ENCODE results near the gene NFIX.
"Not testable (repeated sequence)": the region's sequence is repeated elsewhere in the genome, so short reads cannot be mapped to it uniquely, and the experiment has no call there.

The NFIX gene

DNA sequence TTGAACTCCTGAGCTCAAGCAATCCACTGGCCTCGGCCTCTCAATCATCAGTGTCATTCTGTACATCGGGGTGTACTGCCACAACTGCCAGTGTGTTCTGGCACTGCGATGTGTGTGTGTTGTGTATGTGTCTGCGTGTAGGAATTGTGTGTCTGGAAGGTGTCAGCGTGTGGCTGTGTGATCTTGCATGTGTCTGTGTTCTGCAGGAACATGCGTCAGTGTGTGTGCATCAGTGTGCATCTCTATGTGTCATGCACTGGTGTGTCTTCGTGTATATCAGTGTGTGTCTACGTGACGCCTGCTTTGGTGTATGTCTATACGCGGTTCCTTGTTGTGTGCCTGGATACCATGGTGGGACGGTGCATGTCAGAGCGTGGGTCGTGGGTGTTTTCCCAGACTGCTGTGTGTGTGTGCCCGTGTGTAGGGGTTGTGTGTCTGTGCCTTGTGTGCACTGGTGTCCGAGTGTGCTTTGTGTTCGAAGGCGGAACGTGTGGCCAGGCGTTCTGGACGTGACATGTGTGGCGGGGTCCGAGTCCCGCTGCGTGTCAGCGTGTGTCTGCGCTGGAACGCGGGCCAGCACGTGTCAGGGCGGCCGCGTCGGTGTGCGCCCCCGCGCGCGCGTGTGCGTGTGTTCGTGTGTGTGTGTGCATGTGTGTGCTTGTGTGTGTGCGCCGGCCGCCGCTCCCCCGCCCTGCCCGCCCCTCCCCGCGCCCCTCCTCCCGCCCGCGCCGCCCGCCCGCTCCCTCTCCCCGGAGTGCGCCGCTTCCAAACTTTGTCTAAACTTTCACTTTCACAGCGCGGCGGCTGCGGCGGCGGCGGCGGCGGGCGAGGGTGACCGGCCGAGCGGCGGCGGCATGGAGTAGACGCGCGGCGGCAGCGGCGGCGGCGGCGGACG, at the start of gene NFIX:
Gene NFIX (plus strand): TSS at position 775 of the 895 bp plus-strand sequence. CDS start 363 bp downstream, outside the sequence.
- DNase-seq (ENCODE audit: low spot score), result peak; percentile 54

DNA sequence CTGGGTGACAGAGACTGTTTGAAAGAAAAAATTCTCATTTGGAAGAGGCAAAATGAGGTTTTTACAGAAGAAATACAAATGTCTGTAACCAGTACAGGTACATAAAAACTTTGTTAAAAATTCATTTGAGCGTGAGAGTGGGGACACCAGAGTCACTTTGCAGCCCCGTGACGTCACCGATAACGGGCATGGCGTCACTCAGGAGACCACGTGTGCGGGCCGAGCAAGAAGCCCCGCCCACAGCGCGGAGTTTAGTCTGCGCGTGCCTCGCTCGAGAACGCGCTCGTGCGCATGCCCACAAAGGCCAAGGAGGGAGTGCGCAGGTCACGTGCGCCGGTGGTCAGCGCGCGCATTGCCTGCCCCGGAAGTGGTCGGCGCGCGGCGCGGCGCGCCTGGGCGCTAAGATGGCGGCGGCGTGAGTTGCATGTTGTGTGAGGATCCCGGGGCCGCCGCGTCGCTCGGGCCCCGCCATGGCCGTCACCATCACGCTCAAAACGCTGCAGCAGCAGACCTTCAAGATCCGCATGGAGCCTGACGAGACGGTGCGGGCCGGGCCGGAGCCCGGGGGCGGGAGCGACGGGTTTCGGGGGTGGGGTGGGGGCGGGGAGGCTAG, 49.7 kb upstream of the NFIX start, which contains the start of gene RAD23A:
Gene RAD23A (plus strand): TSS at position 384 of the 613 bp plus-strand sequence. CDS start 87 bp downstream, at position 471.
- peak; percentile 91 for DNase-seq (ENCODE audit: low spot score)

DNA sequence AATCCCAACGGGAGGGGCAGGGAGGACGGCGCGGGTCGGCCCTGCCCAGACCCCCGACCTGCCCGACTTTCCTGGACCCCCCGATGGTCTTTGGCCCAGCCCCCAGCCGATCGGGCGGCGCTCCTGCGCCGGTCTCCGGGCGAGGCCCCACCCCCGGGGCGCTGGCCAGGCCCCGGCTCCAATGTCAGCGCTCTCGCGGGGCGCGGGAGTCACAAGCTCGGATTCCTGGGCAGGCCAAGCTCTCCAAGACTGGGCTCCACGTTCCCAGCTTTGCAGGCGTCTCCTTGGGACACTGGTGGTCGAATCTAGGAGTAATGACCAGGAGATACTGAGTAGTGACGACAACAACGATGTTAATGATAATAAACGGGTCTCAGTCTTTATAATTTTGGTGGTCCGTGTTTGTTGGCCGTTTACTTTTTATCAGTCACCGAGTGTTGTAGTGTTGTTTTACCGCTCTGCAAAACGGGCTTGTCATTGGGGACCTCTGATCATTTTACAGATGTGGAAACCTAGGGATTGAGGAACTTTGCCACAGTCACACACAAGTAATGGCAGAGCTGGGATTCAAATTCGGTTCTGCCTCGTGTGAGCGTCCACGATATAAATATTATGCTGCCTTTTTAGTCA, 49.1 kb upstream of the NFIX start:
- peak; percentile 63 for DNase-seq (ENCODE audit: low spot score)

DNA sequence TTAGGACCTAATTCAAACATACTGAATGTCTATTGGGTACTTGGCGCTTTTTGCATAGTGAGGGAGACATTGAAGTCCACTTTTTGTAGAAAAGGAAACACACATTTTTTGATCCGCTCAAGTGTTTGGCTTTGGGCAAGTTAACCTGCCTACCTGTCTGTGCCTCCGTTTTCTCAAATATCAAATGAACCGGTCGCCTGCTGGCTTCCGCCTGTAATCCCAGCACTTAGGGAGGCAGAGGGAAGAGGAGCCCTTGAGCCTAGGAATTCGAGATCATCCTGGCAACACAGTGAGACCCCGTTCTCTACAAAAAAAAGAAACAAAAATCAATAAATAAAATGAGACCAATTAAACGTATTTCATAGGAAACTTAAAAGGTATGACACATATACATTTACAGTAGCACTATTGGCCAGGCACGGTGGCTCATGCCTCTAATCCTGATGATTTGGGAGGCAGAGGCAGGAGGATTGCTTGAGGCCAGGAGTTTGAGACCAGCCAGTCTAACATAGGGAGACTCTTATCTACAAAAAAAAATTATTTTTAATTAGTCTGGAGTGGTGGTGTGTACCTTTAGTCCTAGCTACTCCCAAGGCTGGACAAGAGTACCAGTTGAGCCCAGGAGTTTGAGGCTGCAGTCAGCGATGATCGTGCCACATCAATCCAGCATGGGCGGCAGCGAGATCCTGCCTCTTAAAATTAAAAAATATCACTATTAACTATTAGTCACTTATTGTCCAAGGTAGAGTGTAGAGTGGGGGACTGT, 48.4 kb upstream of the NFIX start:
- no peak for DNase-seq (ENCODE audit: low spot score)

DNA sequence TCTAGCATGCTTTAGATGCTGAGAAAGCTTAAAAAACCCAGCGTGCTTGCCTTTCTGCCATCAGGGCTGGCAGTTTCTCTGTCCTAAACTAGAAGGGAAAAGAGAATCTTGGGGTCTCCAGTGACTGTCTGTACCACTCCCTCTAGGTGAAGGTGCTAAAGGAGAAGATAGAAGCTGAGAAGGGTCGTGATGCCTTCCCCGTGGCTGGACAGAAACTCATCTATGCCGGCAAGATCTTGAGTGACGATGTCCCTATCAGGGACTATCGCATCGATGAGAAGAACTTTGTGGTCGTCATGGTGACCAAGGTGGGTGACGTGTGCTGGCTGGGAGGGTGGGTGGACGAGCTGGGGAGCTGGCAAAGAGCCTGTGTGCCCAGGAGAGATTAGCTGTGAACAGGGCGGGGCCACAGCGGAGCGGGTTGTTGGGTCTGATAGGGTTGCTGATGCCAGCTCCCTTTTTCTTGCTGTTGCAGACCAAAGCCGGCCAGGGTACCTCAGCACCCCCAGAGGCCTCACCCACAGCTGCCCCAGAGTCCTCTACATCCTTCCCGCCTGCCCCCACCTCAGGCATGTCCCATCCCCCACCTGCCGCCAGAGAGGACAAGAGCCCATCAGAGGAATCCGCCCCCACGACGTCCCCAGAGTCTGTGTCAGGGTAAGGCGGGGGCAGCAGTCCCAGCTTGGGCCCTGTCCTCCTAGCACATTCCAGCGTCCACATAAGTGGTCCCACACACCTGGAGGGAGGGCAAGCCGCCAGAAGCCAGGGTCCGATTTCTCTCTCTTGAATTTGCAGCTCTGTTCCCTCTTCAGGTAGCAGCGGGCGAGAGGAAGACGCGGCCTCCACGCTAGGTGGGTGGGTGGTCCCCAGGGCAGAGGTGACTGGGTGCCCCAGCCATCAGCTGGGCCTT, 47.3 kb upstream of the NFIX start:
- no peak for DNase-seq (ENCODE audit: low spot score)

DNA sequence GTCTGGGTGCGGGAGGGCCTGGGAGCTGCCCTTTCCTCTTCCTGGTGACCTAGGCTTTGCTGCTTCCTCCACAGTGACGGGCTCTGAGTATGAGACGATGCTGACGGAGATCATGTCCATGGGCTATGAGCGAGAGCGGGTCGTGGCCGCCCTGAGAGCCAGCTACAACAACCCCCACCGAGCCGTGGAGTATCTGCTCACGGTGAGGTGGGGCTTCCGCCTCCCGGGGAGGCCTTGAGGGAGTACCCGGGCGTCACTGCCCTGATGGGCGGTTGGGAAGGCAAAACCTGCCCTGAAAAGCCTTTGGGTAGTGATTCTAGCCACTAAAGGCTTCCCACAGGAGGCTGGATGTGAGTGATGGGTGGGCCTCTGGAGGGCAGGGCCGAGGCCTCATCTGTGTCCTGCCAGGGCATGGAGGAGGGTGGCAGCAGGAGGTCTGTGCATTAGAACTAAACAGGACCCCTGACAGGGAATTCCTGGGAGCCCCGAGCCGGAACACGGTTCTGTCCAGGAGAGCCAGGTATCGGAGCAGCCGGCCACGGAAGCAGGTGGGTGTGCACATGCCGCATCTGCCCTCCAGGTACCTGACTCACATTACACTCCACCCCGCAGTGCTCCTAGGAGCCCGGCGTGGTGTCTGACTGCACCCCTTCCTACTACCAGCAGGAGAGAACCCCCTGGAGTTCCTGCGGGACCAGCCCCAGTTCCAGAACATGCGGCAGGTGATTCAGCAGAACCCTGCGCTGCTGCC, 46.5 kb upstream of the NFIX start:
- no peak for DNase-seq (ENCODE audit: low spot score)

DNA sequence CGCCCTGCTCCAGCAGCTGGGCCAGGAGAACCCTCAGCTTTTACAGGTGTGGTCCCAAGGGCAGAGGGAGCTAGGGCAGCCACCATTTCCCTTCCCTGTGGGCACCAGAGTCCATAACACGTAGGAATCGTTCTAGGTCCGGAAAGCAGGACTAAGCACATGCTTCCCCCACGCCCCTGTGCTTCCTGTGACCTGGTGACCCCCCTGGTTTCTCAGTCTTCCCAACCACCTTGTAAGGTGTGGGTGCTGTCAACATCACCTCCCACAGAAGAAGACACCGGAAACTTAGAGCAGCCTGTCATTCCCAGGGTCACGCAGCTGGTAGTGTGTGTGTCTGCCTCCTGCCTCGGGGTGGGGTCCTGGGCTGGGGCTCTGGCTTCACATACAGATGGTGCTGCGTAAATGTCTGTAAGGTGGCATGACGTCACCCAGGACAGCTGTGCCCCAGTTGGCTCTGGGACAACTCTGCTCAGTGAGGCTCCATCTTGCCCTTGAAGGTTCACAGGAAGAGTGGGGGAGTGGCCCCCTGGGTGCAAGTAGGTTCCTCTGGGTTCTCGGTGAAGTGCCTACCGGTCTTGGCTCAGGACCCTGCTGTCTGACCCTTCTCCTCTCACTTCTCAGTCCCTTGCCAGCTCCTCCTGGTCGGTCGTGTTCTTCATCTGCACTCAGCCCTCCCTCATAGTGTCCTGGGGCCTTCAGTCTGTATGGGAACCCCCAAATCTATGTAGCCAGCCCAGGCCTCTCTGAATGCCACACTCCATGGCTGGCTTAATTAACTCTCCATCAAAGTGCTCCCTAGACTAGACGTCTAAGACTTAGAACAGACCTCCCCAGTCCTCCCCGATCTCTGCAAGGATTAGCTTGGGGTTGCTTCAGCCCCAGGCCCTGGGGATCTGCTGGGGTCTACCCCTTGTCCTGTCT, 45.7 kb upstream of the NFIX start:
- no peak for DNase-seq (ENCODE audit: low spot score)

DNA sequence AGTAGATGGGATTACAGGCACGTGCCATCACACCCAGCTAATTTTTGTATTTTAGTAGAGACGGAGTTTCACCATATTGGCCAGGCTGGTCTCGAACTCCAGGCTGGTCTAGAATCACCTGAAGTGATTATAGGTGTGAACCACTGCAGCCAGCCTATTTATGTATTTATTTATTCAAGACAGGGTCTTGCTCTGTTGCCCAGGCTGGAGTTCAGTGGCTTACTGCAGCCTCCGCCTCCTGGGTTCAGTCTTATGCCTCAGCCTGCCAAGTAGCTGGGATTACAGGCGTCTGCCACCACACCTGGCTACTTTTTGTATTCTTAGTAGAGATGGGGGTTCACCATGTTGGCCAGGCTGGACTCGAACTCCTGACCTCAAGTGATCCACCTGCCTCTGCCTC, 43.2 kb upstream of the NFIX start:
- DNase-seq (ENCODE audit: low spot score), result not testable (repeated sequence)

DNA sequence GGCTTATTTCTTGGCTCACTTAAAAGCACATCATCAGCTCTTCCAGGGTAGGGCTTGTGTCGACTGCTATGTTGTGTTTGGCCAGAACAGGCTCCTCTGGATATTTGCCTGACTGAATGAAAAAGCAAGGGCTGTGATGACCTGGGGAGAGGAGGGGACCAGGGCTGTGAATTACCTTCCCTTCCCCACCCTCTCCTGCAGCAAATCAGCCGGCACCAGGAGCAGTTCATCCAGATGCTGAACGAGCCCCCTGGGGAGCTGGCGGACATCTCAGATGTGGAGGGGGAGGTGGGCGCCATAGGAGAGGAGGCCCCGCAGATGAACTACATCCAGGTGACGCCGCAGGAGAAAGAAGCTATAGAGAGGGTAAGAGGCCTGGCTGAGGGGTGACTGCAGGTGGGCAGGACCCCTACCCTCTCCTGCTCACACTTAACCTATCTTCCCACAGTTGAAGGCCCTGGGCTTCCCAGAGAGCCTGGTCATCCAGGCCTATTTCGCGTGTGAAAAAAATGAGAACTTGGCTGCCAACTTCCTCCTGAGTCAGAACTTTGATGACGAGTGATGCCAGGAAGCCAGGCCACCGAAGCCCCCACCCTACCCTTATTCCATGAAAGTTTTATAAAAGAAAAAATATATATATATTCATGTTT, 42.7 kb upstream of the NFIX start:
- DNase-seq (ENCODE audit: low spot score), result no peak

DNA sequence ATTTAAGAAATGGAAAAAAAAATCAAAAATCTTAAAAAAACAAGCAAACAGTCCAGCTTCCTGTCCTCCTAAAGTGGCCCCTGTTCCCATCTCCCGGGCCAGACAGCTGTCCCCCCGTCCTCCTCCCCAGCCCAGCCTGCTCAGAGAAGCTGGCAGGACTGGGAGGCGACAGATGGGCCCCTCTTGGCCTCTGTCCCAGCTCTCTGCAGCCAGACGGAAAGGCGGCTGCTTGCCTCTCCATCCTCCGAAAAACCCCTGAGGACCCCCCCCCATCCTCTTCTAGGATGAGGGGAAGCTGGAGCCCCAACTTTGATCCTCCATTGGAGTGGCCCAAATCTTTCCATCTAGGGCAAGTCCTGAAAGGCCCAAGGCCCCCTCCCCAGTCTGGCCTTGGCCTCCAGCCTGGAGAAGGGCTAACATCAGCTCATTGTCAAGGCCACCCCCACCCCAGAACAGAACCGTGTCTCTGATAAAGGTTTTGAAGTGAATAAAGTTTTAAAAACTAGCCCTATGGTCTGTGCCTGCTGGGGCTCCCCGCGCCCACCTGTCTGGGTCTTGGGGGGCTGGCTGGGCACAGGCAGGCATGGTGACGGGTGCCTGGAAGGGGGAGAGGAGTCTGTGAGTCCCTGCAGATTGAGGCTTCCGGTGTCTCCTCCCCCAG, 42.0 kb upstream of the NFIX start:
- no peak for DNase-seq (ENCODE audit: low spot score)

DNA sequence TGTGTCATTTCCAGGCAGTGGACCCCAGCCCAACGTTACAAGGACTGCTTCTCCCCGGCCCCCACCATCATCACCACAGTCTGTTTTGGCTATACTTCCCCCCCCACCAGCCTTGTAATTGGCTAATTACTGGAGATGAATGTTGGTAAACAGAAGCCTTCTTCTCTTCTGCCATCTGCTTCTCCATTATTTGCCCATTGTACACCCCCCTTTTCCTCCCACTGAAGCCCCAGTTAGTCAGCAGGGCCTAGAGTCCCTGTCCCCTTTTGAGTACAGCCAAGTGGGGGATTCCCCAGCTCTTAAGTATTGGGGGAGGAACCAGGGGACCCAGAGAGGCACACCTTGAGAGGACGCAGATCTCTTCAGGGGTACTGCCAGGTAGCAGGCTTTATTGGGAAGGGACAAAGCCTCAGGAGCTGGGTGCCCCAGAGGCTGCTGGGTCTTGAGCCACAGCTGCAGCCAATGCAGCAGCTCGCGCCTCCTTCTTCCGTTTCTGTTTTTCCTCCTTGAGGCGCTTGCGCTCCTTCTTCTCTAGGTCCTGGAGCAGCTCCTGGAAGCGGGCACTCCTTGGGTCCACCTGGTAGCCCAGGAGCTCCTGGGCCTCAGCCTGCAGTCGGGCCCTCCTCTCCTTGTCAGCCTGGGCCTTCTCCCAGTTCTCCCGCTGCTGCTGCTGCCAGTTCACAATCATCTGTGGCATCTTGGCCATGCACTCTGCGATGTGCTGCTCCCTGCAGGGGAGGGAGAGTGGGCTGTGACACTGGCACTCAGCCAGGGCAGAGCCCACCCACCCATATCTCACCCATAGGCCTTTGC, 41.3 kb upstream of the NFIX start:
- DNase-seq (ENCODE audit: low spot score), result no peak

DNA sequence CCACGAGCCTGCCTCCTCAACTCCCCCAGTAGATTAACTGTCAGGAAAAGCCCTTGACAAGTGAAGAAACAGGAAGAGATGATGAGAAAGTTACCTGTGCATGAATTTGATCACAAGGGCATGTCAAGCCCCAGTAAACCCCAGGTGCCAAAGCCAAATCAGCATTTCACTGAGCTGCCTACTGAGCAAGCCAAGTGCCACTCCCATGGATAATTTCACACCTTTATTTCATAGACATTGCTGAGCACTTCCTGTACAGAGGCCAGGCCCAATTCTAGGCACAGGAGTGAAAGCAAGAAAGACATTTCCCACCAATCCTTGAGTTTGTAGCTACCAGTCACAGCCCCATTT, 40.7 kb upstream of the NFIX start:
- DNase-seq (ENCODE audit: low spot score), result no peak

DNA sequence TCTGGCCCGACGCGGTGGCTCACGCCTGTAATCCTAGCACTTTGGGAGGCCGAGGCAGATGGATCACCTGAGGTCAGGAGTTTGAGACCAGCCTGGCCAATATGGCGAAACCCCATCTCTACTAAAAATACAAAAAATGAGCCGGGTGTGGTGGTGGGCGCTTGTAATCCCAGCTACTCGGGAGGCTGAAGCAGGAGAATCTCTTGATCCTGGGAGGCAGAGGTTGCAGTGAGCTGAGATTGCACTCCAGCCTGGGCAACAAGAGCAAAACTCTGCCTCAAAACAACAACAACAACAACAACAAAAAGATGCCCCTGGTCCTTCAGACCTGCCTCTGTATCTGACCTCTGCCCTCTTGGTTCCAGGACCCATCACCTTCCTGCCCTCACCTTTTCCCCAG, 39.7 kb upstream of the NFIX start:
- DNase-seq (ENCODE audit: low spot score), result not testable (repeated sequence)

DNA sequence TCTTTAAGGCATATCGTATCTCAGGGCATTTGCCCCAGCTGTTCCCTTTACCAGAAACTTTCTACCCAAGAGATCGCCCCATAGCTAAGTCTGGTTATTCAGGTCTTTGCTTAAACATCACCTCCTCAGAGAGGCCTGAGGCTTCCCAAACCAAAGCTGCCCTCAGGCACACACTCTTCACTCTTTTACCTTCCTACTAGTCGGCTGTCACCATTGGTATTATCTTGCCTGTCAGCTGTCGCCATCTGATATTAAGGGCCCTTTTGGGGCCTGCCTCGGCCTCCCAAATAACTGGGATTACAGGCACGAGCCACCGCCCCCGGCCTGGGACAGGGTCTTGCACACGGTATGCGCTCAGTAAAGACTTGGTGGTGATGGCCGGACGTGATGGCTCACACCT, 39.3 kb upstream of the NFIX start:
- DNase-seq (ENCODE audit: low spot score), result no peak

DNA sequence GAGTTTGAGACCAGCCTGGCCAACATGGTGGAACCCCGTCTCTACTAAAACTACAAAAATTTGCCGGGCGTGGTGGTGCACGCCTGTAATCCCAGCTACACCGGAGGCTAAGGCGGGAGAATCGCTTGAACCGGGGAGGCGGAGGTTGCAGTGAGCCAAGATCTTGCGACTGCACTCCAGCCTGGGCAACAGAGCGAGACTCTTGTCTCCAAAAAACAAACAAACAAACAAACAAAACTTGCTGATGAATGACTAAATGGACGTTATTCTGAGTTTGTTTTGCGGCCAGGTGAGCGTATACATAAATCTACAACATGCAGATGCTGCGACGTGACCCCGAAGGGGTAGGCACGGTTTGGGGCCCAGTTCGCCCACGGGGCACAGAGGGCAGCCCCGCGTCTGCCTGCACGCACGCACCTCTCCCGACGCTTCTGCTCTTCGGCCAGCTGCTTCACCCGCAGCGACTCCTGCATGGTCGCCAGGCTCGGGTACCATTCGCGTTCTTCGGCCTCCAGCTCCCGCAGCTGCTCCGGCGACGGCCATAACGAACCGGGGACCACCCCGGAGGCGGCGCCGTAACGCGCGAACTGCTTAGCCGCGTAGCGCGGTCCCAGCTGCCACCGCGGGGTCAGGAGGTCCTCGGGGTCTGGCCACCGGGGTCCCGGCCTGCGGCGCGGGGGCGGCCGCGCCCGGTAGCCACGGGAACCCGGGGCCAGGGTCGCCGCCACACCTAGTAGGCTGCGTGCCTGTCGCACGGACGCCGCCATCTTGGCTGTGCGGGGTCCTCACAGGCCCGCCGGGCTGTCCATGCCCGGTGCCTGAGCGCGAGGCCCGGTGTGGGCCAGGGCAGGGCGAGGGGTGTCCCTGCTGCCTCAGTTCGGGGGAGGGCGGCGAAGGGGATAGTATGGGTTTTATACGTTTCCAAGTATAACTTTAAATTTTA, 38.6 kb upstream of the NFIX start, which contains the start of gene GADD45GIP1:
Gene GADD45GIP1 (minus strand): TSS at position 778 of the 943 bp plus-strand sequence. CDS start 11 bp downstream, at position 767.
- peak; percentile 66 for DNase-seq (ENCODE audit: low spot score)

DNA sequence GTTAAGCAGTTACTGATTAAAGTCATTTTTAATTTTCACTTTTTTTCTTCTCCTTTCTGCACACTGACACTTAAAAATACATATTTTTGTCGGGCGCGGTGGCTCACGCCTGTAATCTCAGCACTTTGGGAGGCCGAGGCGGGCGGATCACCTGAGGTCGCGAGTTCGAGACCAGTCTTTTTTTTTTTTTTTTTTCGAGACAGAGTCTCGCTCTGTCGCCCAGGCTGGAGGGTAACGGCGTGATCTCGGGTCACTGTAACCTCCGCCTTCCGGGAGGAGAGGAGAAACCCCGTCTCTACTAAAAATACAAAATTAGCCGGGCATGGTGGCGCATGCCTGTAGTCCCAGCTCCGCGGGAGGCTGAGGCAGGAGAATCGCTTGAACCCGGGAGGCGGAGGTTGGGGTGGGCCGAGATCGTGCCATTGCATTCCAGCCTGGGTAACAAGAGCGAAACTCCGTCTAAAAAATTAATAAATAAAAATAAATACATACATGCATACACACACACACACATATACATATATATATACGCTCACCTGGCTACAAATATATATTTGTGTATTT, 37.8 kb upstream of the NFIX start:
- DNase-seq (ENCODE audit: low spot score), result not testable (repeated sequence)

Data from HuH-7 (cell line).